SK-N-SH (cell line): ENCODE measurements around the gene RBP3. TPM values are rescaled to one million over a fixed set of nuclear protein-coding genes. Genes with fewer than 3 reads are reported as not detected.

Experiments
- CTCF ChIA-PET: fragments of 300-600, 350-600 bp; formaldehyde crosslinking; extraction: SDS; loops from one replicate; lab custom pipeline; 2021; lab: Yijun Ruan, JAX
- POLR2A ChIA-PET: fragments of 350-600 bp; sonication (Branson Sonifier 250); formaldehyde crosslinking; extraction: SDS; loops from one replicate; lab custom pipeline; 2020; ENCODE audit warnings: antibody characterized with exemption, inconsistent platforms; lab: Yijun Ruan, JAX
- DNase-seq: peaks from one replicate; pipeline ENCODE4 v3.0.0; 2012
- H2AFZ ChIP-seq: fragments of 200-600 bp; sonication (generic); 2 replicates; pipeline ENCODE4 v1.8.1; 2016; ENCODE audit warnings: antibody characterized with exemption, mild to moderate bottlenecking, low read depth
- H3F3A ChIP-seq: fragments of 200-600 bp; sonication (generic); replicated peaks from 2 replicates; pipeline ENCODE3; 2016; ENCODE audit warnings: antibody characterized with exemption, mild to moderate bottlenecking; ENCODE audit not compliant: insufficient read depth
- H3K27ac ChIP-seq, 2 experiments: fragments of 200-500 bp in 1 of 2; fragments of 200-600 bp in 1 of 2; sonication (Bioruptor generic) in 1 of 2; sonication (generic), shearing (Covaris generic) in 1 of 2; 2 replicates each; pipeline versions ENCODE4 v1.5.1 to v1.6.1; 2014 to 2016; ENCODE audit warnings: low read depth in 2 of 2, inconsistent platforms in 1 of 2, low read length in 1 of 2, mild to moderate bottlenecking in 1 of 2, mixed read lengths in 1 of 2
- H3K27me3 ChIP-seq: fragments of 200-600 bp; sonication (generic), shearing (Covaris generic); 2 replicates; pipeline ENCODE4 v1.6.1; 2016; ENCODE audit warnings: mixed run types; ENCODE audit not compliant: insufficient read depth
- H3K36me3 ChIP-seq, 2 experiments: fragments of 200-500 bp in 1 of 2; fragments of 200-600 bp in 1 of 2; sonication (Bioruptor generic) in 1 of 2; sonication (generic) in 1 of 2; replicated peaks in 1 of 2; 2 replicates each; pipeline versions ENCODE3 to v1.5.1; 2014 to 2016; ENCODE audit warnings: low read length in 1 of 2, mild to moderate bottlenecking in 1 of 2; ENCODE audit not compliant: insufficient read depth in 2 of 2, control insufficient read depth in 1 of 2
- H3K4me1 ChIP-seq, 2 experiments: fragments of 200-500 bp in 1 of 2; fragments of 200-600 bp in 1 of 2; sonication (Bioruptor generic) in 1 of 2; sonication (generic), shearing (Covaris generic) in 1 of 2; 2 replicates each; pipeline versions ENCODE4 v1.5.1 to v1.6.1; 2014 to 2016; ENCODE audit warnings: low read depth in 1 of 2, low read length in 1 of 2, mixed run types in 1 of 2; ENCODE audit not compliant: insufficient read depth in 2 of 2, control insufficient read depth in 1 of 2
- H3K4me2 ChIP-seq: fragments of 200-600 bp; sonication (generic), shearing (Covaris generic); 2 replicates; pipeline ENCODE4 v1.6.1; 2017; ENCODE audit warnings: mixed run types
- H3K4me3 ChIP-seq, 2 experiments: fragments of 200-500 bp in 1 of 2; fragments of 200-600 bp in 1 of 2; sonication (Bioruptor generic) in 1 of 2; sonication (generic), shearing (Covaris generic) in 1 of 2; 2 replicates each; pipeline versions ENCODE4 v1.5.1 to v1.8.1; 2014 to 2016; ENCODE audit warnings: low read depth in 2 of 2, inconsistent platforms in 1 of 2, low read length in 1 of 2, mild to moderate bottlenecking in 1 of 2, mixed read lengths in 1 of 2, moderate library complexity in 1 of 2
- H3K79me2 ChIP-seq: fragments of 200-600 bp; sonication (generic); 2 replicates; pipeline ENCODE4 v1.8.1; 2017; ENCODE audit warnings: mild to moderate bottlenecking; ENCODE audit not compliant: insufficient read depth
- H3K9ac ChIP-seq: fragments of 200-600 bp; sonication (generic); 2 replicates; pipeline ENCODE4 v1.6.1; 2017; ENCODE audit warnings: mixed run types
- H3K9me2 ChIP-seq: fragments of 200-600 bp; sonication (generic); 2 replicates; pipeline ENCODE4 v1.6.1; 2017; ENCODE audit warnings: mixed run types
- H3K9me3 ChIP-seq: fragments of 200-600 bp; sonication (generic); 2 replicates; pipeline ENCODE4 v1.6.1; 2017; ENCODE audit warnings: mixed run types, mild to moderate bottlenecking, moderate library complexity
- H4K20me1 ChIP-seq: fragments of 200-600 bp; sonication (generic); 2 replicates; pipeline ENCODE4 v1.6.1; 2017; ENCODE audit warnings: mild to moderate bottlenecking, mixed run types; ENCODE audit not compliant: insufficient read depth
- CHD2 ChIP-seq: fragments of 150-350 bp; IDR thresholded peaks from 2 replicates; pipeline ENCODE4 v1.6.1; 2018; ENCODE audit warnings: low read length; ENCODE audit not compliant: partially characterized antibody
- FOXJ3 ChIP-seq: sonication (generic); formaldehyde crosslinking; IDR thresholded peaks from 2 replicates; pipeline ENCODE4 v1.5.1; 2020; ENCODE audit warnings: mild to moderate bottlenecking, missing genetic modification reagents
- FOXM1 ChIP-seq: IDR thresholded peaks from 2 replicates; pipeline ENCODE4 v1.4.0; 2012; ENCODE audit warnings: low read depth, mild to moderate bottlenecking
- GATA2 ChIP-seq: sonication (generic); formaldehyde crosslinking; IDR thresholded peaks from 2 replicates; pipeline ENCODE4 v1.5.0; 2020; ENCODE audit warnings: mild to moderate bottlenecking, missing genetic modification reagents
- NFIC ChIP-seq: IDR thresholded peaks from 2 replicates; pipeline ENCODE4 v1.4.0; 2012; ENCODE audit warnings: borderline replicate concordance
- RFX5 ChIP-seq: IDR thresholded peaks from 2 replicates; pipeline ENCODE4 v1.6.1; 2012; ENCODE audit warnings: mild to moderate bottlenecking, improper control_type of control experiment, low read length
- RXRA ChIP-seq: IDR thresholded peaks from 2 replicates; pipeline ENCODE4 v1.4.0; 2012; ENCODE audit warnings: low read depth, mild to moderate bottlenecking, borderline replicate concordance
- SIN3A ChIP-seq: IDR thresholded peaks from 2 replicates; pipeline ENCODE4 v1.6.1; 2012; ENCODE audit warnings: low read depth, mild to moderate bottlenecking, low read length, moderate library complexity, borderline replicate concordance
- TAF1 ChIP-seq: IDR thresholded peaks from 2 replicates; pipeline ENCODE4 v1.6.1; 2012; ENCODE audit warnings: low read depth, mild to moderate bottlenecking, low read length, moderate library complexity, borderline replicate concordance
- TEAD4 ChIP-seq: IDR thresholded peaks from 2 replicates; pipeline ENCODE4 v1.4.0; 2012; ENCODE audit warnings: mild to moderate bottlenecking, borderline replicate concordance; ENCODE audit not compliant: insufficient read depth
- WGBS: methylation state at CpG from one replicate; pipeline ENCODE4 v1.1.6; 2017; ENCODE audit warnings: low lambda C conversion rate; 5-methylcytosine and 5-hydroxymethylcytosine counted together
- polyA plus RNA-seq, 3 experiments: library from polyadenylated mRNA; depleted of rRNA; stranded (reverse); fragments of >200 nt; gene quantifications; 2 replicates each; pipeline ENCODE4 v1.2.3, GENCODE V29; 2012
- TF ChIP-seq, protein P1 (sequence below): fragments of 150-350 bp; IDR thresholded peaks from 2 replicates; pipeline ENCODE4 v1.6.1; 2016; ENCODE audit warnings: mild to moderate bottlenecking, low read depth, low read length
- TF ChIP-seq, protein P2 (sequence below): IDR thresholded peaks from 2 replicates; pipeline ENCODE4 v1.4.0; 2012; ENCODE audit warnings: low read depth, borderline replicate concordance
- TF ChIP-seq, protein P3 (sequence below): fragments of 150-350 bp; IDR thresholded peaks from 2 replicates; pipeline ENCODE4 v1.6.1; 2017; ENCODE audit warnings: antibody characterized with exemption, low read length, low read depth, borderline replicate concordance
- TF ChIP-seq, protein P4 (sequence below): IDR thresholded peaks from 2 replicates; pipeline ENCODE4 v1.4.0; 2012; ENCODE audit warnings: low read depth, borderline replicate concordance
- TF ChIP-seq, protein P5 (sequence below): IDR thresholded peaks from 2 replicates; pipeline ENCODE4 v1.4.0; 2012; ENCODE audit warnings: low read depth
- TF ChIP-seq, protein P6 (sequence below): IDR thresholded peaks from 2 replicates; pipeline ENCODE4 v1.6.1; 2012; ENCODE audit warnings: mild to moderate bottlenecking, low read depth, low read length, moderate library complexity

Gene RBP3
- polyA plus RNA-seq, 1 of the 3 experiments (the other 2 are of a cell fraction): not detected

DNA sequence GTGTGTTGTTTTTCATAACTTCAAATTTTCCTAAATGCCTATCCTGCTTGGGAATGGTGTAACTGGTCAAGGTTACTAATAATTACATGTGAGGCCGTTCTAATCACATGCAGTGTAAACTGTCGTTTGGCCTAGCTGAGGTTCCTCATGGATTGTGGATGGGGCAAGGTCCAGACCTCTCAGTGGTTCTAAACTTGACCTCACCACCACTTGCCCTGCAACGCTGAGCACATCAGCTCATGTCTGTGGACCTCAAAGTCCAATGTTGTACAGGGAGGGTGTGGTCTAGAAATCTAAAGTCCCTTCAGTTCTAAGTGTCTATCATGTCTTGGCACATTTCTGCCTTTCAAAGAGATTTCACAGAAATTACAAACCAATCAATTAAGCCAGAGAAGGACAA is 15.6 kb downstream of the RBP3 start:
- Histone ChIP-seq H3F3A (peaks cover 3% of the 10 kb centered on the region), H3K79me2 (no peaks in the 10 kb centered on the region), H3K9me3 (no peaks in the 10 kb centered on the region), H3K27ac (no peak overlapping the region), H2AFZ (no peak overlapping the region), H3K27me3 (no peaks in the 10 kb centered on the region), H3K4me1 (peaks cover 0 to 8% of the 10 kb centered on the region in 2 experiments; a peak in 1 of 4 replicates), H3K9me2 (no peaks in the 10 kb centered on the region), H3K36me3 (no peaks in the 10 kb centered on the region), H3K4me2 (no peak overlapping the region), H3K9ac (no peak overlapping the region), H3K4me3 (no peak overlapping the region), H4K20me1 (no peaks in the 10 kb centered on the region)
- ChIA-PET CTCF (interaction anchor here (0.7 to 5.3 kb wide), 6 partner anchors 10 to 339 kb away, joined by 3 to 23 read pairs (median 4); no protein-coding TSS in a partner anchor), POLR2A (no interaction called here)
- no peak for TF ChIP-seq RXRA
- TF ChIP-seq, protein P1, sequence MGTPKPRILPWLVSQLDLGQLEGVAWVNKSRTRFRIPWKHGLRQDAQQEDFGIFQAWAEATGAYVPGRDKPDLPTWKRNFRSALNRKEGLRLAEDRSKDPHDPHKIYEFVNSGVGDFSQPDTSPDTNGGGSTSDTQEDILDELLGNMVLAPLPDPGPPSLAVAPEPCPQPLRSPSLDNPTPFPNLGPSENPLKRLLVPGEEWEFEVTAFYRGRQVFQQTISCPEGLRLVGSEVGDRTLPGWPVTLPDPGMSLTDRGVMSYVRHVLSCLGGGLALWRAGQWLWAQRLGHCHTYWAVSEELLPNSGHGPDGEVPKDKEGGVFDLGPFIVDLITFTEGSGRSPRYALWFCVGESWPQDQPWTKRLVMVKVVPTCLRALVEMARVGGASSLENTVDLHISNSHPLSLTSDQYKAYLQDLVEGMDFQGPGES: no peak
- TF ChIP-seq, protein P2, sequence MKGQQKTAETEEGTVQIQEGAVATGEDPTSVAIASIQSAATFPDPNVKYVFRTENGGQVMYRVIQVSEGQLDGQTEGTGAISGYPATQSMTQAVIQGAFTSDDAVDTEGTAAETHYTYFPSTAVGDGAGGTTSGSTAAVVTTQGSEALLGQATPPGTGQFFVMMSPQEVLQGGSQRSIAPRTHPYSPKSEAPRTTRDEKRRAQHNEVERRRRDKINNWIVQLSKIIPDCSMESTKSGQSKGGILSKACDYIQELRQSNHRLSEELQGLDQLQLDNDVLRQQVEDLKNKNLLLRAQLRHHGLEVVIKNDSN: no peak
- no peak for TF ChIP-seq GATA2 (CRISPR knock-in tag)
- TF ChIP-seq CHD2: no peak
- no peak for TF ChIP-seq TAF1
- TF ChIP-seq, protein P3, sequence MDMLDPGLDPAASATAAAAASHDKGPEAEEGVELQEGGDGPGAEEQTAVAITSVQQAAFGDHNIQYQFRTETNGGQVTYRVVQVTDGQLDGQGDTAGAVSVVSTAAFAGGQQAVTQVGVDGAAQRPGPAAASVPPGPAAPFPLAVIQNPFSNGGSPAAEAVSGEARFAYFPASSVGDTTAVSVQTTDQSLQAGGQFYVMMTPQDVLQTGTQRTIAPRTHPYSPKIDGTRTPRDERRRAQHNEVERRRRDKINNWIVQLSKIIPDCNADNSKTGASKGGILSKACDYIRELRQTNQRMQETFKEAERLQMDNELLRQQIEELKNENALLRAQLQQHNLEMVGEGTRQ: no peak
- TF ChIP-seq, protein P4, sequence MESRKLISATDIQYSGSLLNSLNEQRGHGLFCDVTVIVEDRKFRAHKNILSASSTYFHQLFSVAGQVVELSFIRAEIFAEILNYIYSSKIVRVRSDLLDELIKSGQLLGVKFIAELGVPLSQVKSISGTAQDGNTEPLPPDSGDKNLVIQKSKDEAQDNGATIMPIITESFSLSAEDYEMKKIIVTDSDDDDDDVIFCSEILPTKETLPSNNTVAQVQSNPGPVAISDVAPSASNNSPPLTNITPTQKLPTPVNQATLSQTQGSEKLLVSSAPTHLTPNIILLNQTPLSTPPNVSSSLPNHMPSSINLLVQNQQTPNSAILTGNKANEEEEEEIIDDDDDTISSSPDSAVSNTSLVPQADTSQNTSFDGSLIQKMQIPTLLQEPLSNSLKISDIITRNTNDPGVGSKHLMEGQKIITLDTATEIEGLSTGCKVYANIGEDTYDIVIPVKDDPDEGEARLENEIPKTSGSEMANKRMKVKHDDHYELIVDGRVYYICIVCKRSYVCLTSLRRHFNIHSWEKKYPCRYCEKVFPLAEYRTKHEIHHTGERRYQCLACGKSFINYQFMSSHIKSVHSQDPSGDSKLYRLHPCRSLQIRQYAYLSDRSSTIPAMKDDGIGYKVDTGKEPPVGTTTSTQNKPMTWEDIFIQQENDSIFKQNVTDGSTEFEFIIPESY: no peak
- TF ChIP-seq NFIC: no peak
- TF ChIP-seq TEAD4: no peak
- TF ChIP-seq, protein P5, sequence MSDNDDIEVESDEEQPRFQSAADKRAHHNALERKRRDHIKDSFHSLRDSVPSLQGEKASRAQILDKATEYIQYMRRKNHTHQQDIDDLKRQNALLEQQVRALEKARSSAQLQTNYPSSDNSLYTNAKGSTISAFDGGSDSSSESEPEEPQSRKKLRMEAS: no peak
- TF ChIP-seq FOXM1: no peak
- TF ChIP-seq FOXJ3 (CRISPR knock-in tag): no peak
- no peak for TF ChIP-seq SIN3A
- TF ChIP-seq RFX5: no peak
- TF ChIP-seq, protein P6, sequence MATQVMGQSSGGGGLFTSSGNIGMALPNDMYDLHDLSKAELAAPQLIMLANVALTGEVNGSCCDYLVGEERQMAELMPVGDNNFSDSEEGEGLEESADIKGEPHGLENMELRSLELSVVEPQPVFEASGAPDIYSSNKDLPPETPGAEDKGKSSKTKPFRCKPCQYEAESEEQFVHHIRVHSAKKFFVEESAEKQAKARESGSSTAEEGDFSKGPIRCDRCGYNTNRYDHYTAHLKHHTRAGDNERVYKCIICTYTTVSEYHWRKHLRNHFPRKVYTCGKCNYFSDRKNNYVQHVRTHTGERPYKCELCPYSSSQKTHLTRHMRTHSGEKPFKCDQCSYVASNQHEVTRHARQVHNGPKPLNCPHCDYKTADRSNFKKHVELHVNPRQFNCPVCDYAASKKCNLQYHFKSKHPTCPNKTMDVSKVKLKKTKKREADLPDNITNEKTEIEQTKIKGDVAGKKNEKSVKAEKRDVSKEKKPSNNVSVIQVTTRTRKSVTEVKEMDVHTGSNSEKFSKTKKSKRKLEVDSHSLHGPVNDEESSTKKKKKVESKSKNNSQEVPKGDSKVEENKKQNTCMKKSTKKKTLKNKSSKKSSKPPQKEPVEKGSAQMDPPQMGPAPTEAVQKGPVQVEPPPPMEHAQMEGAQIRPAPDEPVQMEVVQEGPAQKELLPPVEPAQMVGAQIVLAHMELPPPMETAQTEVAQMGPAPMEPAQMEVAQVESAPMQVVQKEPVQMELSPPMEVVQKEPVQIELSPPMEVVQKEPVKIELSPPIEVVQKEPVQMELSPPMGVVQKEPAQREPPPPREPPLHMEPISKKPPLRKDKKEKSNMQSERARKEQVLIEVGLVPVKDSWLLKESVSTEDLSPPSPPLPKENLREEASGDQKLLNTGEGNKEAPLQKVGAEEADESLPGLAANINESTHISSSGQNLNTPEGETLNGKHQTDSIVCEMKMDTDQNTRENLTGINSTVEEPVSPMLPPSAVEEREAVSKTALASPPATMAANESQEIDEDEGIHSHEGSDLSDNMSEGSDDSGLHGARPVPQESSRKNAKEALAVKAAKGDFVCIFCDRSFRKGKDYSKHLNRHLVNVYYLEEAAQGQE: no peak
- 64% methylated on average over 2 of the region's 3 CpGs for WGBS
- DNase-seq: no peak
